ENCODE results near the gene TDRD1. TPM values are rescaled to one million over a fixed set of nuclear protein-coding genes. Genes with fewer than 3 reads are reported as not detected.

The TDRD1 gene
- total RNA-seq, 4 donors from 2014 or later, result 0.12 to 0.42 TPM; not detected in 2

- Histone ChIP-seq H3K27me3 (peaks cover 14% of the 10 kb centered on the region), H3K4me3 (no peak overlapping the region), H3K27ac (no peak overlapping the region), H3K36me3 (no peaks in the 10 kb centered on the region), H3K4me1 (no peaks in the 10 kb centered on the region), H3K9me3 (no peaks in the 10 kb centered on the region)
- TF ChIP-seq POLR2AphosphoS5 (IDR thresholded peaks at IDR 0.05) (no peak), CTCF (IDR thresholded peaks at IDR 0.05) (no peak), POLR2A (IDR thresholded peaks at IDR 0.05) (no peak), EP300 (IDR thresholded peaks at IDR 0.05) (no peak)
- WGBS, 2 donors (ENCODE audit: low coverage in 1 of 2), result 100% methylated on average over 2 of the region's 6 CpGs; no CpG with 5 or more reads in 1 of the 2 donors
- ATAC-seq, result no peak
These were observed 97.5 kb downstream of the TDRD1 start for GRCh38 chr10:114276671-114277070.

- Histone ChIP-seq H3K9me3 (no peaks in the 10 kb centered on the region), H3K4me1 (no peaks in the 10 kb centered on the region), H3K27ac (no peak overlapping the region), H3K4me3 (no peak overlapping the region), H3K27me3 (peaks cover 14% of the 10 kb centered on the region), H3K36me3 (no peaks in the 10 kb centered on the region)
- no peak for ATAC-seq
- WGBS, 2 donors (ENCODE audit: low coverage in 1 of 2), result 76 to 90% methylated on average over 2 to 5 of the region's 22 CpGs
- TF ChIP-seq EP300 (IDR thresholded peaks at IDR 0.05) (no peak), POLR2AphosphoS5 (IDR thresholded peaks at IDR 0.05) (no peak), CTCF (IDR thresholded peaks at IDR 0.05) (no peak), POLR2A (IDR thresholded peaks at IDR 0.05) (no peak)
These were observed 99.2 kb downstream of the TDRD1 start for GRCh38 chr10:114278140-114278883.

- WGBS, 2 donors (ENCODE audit: low coverage in 1 of 2), result 67 to 83% methylated on average over 1 of the region's 4 CpGs
- Histone ChIP-seq H3K9me3 (no peaks in the 10 kb centered on the region), H3K27me3 (peaks cover 14% of the 10 kb centered on the region), H3K36me3 (no peaks in the 10 kb centered on the region), H3K4me1 (no peaks in the 10 kb centered on the region), H3K4me3 (no peak overlapping the region), H3K27ac (no peak overlapping the region)
- no peak for ATAC-seq
- TF ChIP-seq POLR2AphosphoS5 (IDR thresholded peaks at IDR 0.05) (no peak), POLR2A (IDR thresholded peaks at IDR 0.05) (no peak), CTCF (IDR thresholded peaks at IDR 0.05) (no peak), EP300 (IDR thresholded peaks at IDR 0.05) (no peak)
These were observed 99.7 kb downstream of the TDRD1 start for GRCh38 chr10:114278884-114279191.

GRCh38 chr10:114279289-114279688, 100.1 kb downstream of the TDRD1 start:
- TF ChIP-seq POLR2A (IDR thresholded peaks at IDR 0.05) (no peak), EP300 (IDR thresholded peaks at IDR 0.05) (no peak), POLR2AphosphoS5 (IDR thresholded peaks at IDR 0.05) (no peak), CTCF (IDR thresholded peaks at IDR 0.05) (no peak)
- Histone ChIP-seq H3K4me3 (no peak overlapping the region), H3K9me3 (no peaks in the 10 kb centered on the region), H3K4me1 (no peaks in the 10 kb centered on the region), H3K36me3 (no peaks in the 10 kb centered on the region), H3K27me3 (peaks cover 14% of the 10 kb centered on the region), H3K27ac (no peak overlapping the region)
- no CpG with 5 or more reads among the region's 4 CpGs for WGBS, 2 donors (ENCODE audit: low coverage in 1 of 2)
- ATAC-seq, result no peak

- Histone ChIP-seq H3K27ac (no peak overlapping the region), H3K9me3 (no peaks in the 10 kb centered on the region), H3K4me1 (no peaks in the 10 kb centered on the region), H3K36me3 (no peaks in the 10 kb centered on the region), H3K27me3 (peaks cover 14% of the 10 kb centered on the region), H3K4me3 (no peak overlapping the region)
- no peak for ATAC-seq
- WGBS, 2 donors (ENCODE audit: low coverage in 1 of 2), result 77 to 96% methylated on average over 4 to 6 of the region's 8 CpGs
- TF ChIP-seq EP300 (IDR thresholded peaks at IDR 0.05) (no peak), CTCF (IDR thresholded peaks at IDR 0.05) (no peak)
These were observed 100.9 kb downstream of the TDRD1 start for GRCh38 chr10:114279901-114280644.
